Measurements from ENCODE around the gene MTHFSD.

- TF ChIP-seq POLR2A (IDR thresholded peaks at IDR 0.05) (no peak), CTCF (IDR thresholded peaks at IDR 0.05) (no peak)
These were observed 56.8 kb downstream of the MTHFSD start for GRCh38 chr16:86498155-86498670.
